ENCODE results near the gene CELF4.

The CELF4 gene

GRCh38 chr18:37246779-37247340, 318.7 kb downstream of the CELF4 start:
- no peak for DNase-seq (ENCODE audit: extremely low read depth, insufficient read length)
- H3K27me3 ChIP-seq (replicated peaks; ENCODE audit: control insufficient read depth, insufficient read depth, low read length): no peaks in the 10 kb centered on the region
- H3K4me3 ChIP-seq (replicated peaks; ENCODE audit: low read depth, low read length): no peak overlapping the region
- no peaks in the 10 kb centered on the region for H3K36me3 ChIP-seq (ENCODE audit: control insufficient read depth, insufficient read depth, low read length)
- TF ChIP-seq, protein P1, sequence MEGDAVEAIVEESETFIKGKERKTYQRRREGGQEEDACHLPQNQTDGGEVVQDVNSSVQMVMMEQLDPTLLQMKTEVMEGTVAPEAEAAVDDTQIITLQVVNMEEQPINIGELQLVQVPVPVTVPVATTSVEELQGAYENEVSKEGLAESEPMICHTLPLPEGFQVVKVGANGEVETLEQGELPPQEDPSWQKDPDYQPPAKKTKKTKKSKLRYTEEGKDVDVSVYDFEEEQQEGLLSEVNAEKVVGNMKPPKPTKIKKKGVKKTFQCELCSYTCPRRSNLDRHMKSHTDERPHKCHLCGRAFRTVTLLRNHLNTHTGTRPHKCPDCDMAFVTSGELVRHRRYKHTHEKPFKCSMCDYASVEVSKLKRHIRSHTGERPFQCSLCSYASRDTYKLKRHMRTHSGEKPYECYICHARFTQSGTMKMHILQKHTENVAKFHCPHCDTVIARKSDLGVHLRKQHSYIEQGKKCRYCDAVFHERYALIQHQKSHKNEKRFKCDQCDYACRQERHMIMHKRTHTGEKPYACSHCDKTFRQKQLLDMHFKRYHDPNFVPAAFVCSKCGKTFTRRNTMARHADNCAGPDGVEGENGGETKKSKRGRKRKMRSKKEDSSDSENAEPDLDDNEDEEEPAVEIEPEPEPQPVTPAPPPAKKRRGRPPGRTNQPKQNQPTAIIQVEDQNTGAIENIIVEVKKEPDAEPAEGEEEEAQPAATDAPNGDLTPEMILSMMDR (IDR thresholded peaks at IDR 0.05; ENCODE audit: insufficient read depth, low read length, poor library complexity, severe bottlenecking): no peak

DNA sequence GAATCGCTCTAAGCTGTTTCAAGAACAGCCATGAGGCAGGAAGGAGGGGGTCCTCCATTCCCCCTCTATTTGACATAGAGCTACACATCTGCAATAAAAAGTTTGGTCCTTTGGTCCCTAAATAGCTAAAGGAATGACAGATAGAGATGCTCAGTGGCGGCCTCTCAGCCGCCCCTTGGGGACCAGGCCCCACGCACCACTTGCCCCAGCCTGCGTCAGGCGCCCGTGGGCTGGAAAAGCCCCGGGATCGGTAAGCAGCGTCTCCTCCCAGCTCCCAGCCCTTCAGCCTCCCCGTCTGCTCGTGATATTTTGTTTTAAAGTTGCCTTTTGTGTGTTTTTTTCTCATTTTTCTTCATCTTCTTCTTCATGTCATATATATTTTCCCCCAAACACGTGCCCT, 321.0 kb downstream of the CELF4 start:
- no peak overlapping the region for H3K4me3 ChIP-seq (replicated peaks; ENCODE audit: low read depth, low read length)
- DNase-seq (ENCODE audit: extremely low read depth, insufficient read length): no peak
- TF ChIP-seq, protein P1 (IDR thresholded peaks at IDR 0.05; ENCODE audit: insufficient read depth, low read length, poor library complexity, severe bottlenecking): no peak
- no peaks in the 10 kb centered on the region for H3K27me3 ChIP-seq (replicated peaks; ENCODE audit: control insufficient read depth, insufficient read depth, low read length)
- H3K36me3 ChIP-seq (ENCODE audit: control insufficient read depth, insufficient read depth, low read length): no peaks in the 10 kb centered on the region

DNA sequence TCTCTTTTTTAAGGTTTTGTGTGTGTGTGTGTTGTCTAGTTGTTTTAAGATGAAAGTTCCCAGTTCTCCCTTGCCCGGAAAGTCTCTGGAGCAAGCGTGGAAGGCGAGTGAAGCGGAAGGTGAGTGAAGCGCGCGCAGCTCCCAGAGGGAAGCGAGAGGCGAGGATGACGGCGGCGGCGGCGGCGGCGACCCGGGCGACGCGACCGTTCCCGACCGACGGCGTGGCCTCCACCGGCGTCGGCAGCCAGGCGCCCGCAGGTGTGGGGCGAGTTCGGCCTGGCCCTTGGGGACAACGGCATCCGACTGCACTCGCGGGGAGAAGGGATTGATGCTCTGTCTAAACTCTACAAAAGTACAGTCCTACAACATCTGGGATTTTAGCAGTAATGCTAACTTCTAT, 321.9 kb downstream of the CELF4 start:
- no peak for DNase-seq (ENCODE audit: extremely low read depth, insufficient read length)
- H3K4me3 ChIP-seq (replicated peaks; ENCODE audit: low read depth, low read length): no peak overlapping the region
- TF ChIP-seq, protein P1 (IDR thresholded peaks at IDR 0.05; ENCODE audit: insufficient read depth, low read length, poor library complexity, severe bottlenecking): no peak
- no peaks in the 10 kb centered on the region for H3K36me3 ChIP-seq (ENCODE audit: control insufficient read depth, insufficient read depth, low read length)
- no peaks in the 10 kb centered on the region for H3K27me3 ChIP-seq (replicated peaks; ENCODE audit: control insufficient read depth, insufficient read depth, low read length)

DNA sequence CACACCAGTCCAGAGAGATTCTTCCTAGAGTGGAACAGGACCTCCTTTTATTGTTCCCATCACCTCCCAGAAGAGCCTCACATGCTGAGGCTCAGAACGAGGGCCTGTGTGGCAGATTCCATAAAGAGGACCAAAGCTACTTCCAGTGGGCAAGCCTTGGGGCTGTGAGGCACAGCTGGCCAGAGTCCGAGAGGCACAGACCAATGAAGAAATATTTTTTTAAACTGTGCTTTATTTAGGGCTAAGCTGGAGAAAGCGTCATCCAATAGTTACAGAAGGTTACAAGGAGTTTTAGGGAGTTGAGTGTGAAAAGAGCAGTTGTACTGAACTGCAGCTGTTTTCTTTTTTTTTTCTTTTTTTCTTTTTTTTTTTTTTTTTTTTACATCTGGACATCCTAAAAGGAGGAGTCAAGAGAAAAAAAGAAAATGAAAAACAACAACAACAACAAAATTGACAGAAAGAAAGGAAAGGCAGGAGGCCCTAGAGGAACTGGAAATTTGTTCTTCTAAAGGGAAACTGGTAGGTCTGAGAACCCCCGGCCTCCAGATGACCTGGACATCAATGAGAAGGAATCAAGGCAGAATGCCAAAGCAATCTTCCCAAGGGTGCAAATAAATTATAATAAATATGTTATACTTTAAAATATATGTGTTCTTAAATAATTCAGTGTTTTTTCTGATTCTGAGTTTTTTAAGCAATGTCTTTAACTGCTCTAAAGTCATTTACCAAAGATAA, 322.6 kb downstream of the CELF4 start:
- H3K36me3 ChIP-seq (ENCODE audit: control insufficient read depth, insufficient read depth, low read length): no peaks in the 10 kb centered on the region
- H3K4me3 ChIP-seq (replicated peaks; ENCODE audit: low read depth, low read length): no peak overlapping the region
- H3K27me3 ChIP-seq (replicated peaks; ENCODE audit: control insufficient read depth, insufficient read depth, low read length): no peaks in the 10 kb centered on the region
- no peak for DNase-seq (ENCODE audit: extremely low read depth, insufficient read length)
- TF ChIP-seq, protein P1 (IDR thresholded peaks at IDR 0.05; ENCODE audit: insufficient read depth, low read length, poor library complexity, severe bottlenecking): no peak

GRCh38 chr18:37242091-37242490, 323.5 kb downstream of the CELF4 start:
- Histone ChIP-seq H3K4me3 (replicated peaks; ENCODE audit: low read depth, low read length) (no peak overlapping the region), H3K36me3 (ENCODE audit: control insufficient read depth, insufficient read depth, low read length) (no peaks in the 10 kb centered on the region), H3K27me3 (replicated peaks; ENCODE audit: control insufficient read depth, insufficient read depth, low read length) (no peaks in the 10 kb centered on the region)
- DNase-seq (ENCODE audit: extremely low read depth, insufficient read length): no peak
- TF ChIP-seq, protein P1 (IDR thresholded peaks at IDR 0.05; ENCODE audit: insufficient read depth, low read length, poor library complexity, severe bottlenecking): no peak

All from GM06990 (cell line).